NCI-H146 treated with DMSO at 0.1 percent for 48 hours (cell line): ENCODE results near the gene PGPEP1.

ENCODE experiments used
- DNase-seq: peaks from one replicate; lab custom pipeline; 2025; ENCODE audit not compliant: unreplicated experiment; lab: John Stamatoyannopoulos, UW

Gene PGPEP1, protein sequence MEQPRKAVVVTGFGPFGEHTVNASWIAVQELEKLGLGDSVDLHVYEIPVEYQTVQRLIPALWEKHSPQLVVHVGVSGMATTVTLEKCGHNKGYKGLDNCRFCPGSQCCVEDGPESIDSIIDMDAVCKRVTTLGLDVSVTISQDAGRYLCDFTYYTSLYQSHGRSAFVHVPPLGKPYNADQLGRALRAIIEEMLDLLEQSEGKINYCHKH

DNA sequence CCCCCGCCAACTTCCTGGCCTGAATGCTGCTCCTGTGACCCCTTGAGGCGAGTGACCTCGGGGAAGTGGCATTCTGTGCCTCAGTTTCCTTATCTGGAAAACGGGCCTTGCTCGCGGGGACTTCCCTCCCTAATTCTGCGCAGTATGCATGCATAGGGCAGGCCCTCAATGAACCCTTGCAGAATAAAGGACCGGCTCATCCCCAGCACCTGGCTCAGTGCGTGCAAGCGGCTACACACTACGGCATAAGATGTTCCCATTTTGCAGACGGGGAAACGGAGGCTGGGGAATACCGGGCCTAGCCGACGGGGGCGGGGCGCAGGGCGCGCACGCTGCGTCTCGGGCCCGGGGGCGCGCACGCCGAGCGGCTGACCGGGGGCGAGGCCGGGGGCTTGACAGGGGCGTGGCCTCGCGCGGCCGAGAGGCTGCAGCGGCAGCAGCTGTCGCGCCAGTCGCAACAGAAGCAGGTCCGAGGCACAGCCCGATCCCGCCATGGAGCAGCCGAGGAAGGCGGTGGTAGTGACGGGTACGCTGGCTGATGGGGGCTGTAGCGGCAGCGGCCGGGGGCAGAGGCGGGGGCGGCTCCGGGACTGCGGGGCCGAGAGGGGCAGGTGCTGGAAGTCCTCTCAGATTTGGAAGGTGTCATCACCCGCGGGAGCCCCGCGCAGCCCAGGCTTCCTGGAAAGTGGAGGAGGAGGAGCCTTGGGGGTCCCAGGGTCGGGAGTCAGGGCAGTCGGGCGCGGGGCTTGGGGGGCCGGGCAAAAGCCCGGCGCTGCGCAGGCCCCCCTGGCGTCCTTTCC is at the start of gene PGPEP1:
Gene PGPEP1 (plus strand): TSS at position 409 of the 800 bp plus-strand sequence. CDS start 84 bp downstream, at position 493.
- DNase-seq = no peak

DNA sequence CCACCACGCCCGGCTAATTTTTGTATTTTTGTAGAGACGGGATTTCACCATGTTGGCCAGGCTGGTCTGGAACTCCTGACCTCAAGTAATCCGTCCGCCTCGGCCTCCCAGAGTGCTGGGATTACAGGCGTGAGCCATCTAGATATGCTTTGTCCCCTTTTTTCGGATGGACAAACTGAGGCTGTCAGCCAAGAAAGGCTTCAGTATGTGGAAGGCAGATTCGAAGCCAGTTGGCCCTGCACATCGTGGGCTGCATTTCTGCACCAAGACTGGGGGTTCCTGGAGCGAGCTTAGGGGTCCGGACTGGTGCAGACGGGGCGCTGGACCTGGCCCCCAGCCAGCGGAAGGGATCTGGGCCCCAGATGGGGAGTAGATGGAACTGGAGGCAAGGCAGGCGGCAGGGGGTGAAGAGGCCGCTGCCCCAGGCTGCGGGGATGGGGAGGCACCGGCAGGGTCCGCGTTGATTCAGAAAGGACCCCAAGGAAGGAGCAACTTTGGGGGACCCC is 49.3 kb upstream of the PGPEP1 start:
- DNase-seq = no peak

DNA sequence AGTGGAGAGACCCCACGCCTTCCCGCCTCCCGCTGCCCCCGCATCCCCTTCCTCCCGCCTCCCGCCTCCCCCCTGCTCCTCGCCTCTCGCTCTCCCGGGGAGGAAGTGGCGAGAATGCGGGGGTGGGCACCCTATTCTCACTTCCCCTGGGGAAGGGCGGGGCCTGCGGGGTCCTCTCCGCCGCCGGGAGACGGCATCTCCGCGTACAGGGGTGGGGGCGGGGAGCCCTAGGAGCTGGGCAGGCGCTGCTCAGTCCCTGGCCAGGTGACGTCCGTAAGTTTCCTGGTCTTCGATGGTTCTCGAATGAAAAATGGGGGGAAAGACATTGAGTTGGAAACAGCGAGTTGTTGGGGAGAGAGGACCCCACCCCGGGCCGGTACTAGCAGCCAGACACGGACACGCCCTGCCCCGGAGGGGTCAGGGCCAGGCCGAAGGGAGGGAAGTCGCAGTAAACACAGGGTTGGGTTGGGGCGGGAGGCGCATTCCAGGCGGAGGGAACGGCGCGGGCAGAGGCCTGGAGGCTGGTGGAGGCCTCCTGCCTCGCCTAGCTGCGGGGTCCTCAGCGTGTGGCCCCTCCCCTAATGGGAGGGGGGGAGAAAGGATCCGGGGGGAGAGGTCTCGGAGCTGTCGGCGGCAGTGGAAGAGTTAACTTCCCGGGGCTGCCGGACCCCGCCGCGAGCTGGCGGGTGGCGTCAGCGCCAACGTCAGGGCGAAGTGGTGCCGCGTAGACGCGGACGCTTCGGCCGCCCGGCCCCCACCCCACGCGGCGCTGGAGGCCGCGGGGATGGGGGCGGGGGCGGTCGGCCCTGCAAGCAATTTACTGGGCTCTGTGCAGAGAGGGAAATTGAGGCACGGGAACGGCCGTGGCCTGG is 48.6 kb upstream of the PGPEP1 start:
- peak; percentile 42 for DNase-seq

DNA sequence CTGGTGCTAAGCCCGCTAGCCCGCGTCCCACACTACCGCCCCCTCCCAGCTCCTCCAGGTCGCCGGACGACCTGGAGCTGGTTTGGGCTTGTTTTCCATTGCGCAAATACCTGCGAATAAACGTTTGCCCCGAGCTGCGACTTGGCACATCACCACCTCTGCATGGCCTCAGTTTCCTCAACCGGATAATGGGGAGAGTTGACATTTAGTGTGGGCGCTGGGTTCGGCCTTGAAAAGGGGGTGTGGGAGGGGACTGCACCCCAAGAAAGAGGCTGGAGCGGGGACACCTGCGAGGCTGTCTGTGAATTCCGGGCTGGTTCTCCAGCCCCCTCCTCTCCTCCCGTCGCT is 48.0 kb upstream of the PGPEP1 start:
- DNase-seq = no peak

DNA sequence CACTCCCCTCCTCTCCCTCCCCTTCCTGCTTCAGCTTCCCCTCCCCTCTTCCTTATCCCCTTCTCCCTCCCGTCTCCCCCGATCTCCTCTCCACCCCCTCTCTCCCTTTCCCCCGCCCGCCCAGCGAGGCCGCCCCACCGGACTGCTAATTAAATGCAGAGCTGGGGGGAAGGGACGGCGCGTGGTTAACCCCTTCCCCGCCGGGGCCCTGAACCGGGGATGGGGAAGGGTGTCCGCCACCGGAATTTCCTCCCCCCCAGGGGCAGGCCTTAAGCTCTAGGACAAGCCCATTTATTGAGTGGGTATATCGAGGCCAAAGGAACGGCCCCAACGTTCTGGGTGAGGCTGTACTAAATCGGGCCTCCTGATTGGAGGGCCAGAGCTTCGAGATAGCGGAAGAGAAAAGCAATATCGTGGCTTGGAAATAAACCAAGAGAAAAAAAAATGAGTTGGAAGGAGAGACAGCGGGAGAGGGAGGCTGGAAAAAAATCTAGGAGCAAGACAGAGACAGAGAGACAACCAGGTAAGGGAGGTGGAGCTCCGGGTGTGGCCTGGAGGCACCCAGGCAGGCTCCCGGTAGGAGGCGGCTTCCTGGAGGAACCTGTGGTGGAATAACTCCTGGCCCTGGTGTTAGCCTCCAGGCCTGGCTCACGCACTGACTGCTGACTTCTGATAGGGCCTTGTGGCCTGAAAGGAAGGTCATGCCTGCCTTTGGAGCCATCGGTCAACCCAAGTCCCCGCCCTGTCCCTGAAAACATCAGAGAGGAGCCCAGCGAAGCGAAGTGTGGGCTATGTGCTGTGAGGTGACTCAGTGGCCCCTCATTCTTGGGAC is 47.4 kb upstream of the PGPEP1 start:
- DNase-seq = peak; percentile 16

DNA sequence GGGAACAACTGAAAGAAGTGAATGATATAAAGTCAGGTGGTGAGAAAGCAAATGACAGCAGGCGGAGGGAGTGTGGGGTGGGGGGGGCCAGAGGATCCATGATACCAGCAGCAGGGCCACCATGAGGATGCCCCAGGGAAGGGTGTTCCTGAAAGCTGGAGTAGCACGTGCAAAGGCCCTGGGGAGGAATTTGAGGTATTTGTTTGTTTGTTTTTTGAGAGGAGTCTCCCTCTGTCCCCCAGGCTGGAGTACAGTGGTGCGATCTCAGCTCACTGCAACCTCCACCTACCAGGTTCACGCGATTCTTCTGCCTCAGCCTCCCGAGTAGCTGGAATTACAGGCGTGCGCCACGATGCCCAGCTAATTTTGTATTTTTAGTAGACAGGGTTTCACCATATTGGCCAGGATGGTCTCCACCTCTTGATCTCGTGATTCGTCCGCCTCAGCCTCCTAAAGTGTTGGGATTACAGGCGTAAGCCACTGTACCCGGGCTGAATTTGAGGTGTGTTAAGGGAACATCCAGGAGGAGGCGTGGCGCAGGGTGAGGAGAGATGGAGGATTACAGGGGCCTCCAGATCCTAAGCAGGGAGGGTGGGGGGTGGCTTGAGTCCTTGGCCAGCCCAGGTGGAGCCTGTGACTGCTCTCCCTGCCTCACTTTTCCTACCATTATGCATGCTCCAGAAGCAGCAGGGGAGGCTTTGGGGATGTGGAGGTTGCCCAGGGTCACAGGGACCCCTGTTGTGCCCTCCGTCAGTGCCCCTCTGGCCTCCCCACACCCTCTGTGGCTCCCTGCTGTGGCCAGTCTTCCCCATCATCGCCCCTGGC is 46.5 kb upstream of the PGPEP1 start:
- no peak for DNase-seq

DNA sequence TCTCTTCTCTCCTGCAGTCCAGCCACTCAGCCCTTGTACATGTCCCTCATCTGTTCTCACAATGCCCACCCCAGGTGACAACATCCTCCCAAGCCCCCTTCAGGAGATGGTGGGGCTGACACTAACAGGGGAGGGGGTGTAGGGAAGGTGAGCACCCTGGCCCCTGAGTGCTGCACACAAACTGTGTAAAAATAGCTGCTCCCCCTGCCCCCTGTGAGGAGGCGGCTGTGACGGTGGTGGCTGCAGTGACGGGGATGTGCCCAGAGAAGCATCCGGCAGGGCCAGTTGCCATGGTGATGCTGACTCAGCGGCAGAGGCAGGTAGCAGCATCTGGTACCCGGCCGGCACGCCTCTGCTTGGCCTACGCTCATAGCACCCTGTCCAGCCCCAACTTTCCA is 45.9 kb upstream of the PGPEP1 start:
- peak; percentile 23 for DNase-seq

DNA sequence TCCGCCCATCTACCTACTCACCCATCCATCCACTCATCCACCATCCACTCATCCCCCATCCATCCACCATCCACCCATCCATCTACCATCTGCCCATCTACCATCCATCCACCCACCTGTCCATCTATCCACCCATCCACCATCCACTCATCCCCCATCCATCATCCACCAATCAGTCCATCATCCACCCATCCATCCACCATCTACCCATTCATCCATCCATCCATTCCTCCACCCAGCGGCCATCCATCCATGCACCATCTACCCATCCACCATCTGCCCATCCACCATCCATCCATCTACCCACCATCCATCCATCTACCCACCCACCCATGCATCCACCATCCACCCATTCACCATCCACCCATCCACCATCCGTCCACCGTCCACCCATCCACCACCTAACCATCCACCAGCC is 45.4 kb upstream of the PGPEP1 start:
- no peak for DNase-seq

DNA sequence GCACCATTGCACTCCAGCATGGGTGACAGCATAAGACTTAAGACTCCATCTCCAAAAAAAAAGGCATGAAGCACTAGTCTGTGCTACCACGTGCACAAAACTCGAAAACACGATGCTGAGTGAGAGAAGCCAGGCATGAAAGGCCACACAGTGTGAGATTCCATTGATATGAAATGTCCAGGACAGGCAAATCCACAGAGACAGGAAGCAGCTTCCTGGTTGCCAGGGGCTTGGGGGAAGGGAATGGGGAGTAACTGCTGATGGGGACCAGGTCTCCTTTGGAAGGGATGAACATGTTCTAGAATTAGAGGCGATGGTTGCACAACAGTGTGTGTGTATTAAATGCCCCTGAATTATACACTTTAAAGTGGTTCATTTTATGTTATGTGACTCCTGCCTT is 43.1 kb upstream of the PGPEP1 start:
- DNase-seq = no peak

DNA sequence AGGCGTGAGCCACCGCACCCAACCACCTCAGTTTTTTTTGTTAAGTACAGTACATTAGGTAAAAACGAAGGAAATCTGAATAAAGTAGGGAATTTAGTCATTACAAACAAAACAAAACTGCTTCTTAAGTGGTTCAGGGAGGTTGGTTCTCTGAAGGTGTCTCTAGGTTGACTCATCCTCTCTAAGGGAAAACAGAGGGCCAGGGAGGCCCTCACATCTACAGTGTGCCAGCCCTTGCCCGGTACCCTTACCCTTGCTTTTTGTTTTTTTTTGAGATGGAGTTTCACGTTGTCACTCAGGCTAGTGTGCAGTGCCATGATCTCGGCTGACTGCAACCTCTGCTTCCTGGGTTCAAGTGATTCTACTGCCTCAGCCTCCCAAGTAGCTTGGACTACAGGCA is 41.8 kb upstream of the PGPEP1 start:
- DNase-seq = no peak

DNA sequence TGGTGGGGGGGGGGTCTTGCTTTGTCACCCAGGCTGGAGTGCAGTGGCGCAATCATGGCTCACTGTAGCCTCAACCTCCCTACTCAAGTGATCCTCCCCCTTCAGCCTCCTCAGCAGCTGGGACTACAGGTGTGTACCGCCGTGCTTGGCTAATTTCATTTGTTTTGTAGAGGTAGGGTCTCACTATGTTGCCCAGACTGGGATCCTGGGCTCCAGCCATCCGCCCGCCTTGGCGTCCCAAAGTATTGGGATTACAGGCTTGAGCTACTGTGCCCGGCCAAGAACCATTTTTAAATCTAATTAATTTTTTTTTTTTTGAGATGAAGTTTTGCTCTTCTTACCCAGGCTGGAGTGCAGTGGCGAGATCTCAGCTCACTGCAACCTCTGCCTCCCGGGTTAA is 40.7 kb upstream of the PGPEP1 start:
- DNase-seq = no peak

DNA sequence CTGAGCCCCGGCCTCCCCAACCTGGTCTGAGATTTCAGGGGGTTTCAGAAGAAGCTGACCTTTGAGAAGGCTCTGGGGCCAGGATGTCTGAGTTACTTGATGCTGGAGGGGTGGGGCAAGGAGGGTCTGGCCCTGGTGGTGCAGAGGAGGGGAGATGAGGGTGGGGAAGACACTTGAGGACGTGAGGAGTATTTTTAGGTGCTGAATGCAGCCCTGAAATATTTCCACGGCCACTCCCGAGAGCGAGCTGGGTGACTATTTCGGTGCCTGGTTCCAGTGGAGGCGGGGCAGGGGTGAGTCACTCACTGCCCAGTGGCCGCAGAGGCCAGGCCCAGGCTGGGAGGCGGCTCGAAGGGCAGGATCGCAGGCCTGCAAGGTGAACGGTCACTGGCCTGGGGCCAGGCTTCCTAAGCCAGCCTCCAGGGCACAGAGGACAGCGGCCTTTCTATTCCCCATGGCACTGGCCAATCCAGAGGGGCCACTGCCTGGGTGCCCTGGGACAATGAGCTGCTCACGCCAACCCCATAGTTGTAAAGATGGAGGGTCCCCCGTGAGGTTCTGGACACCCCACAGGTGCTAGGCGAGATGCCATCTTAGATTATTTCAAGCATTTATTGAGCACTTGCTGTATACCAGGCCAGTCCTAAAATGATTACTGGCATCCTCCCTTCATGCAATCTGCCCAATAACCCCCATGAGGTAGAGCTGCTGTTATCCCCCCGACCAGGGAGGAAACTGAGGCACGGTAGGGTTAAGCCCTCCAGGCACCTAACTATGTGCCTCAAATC is 39.3 kb upstream of the PGPEP1 start:
- DNase-seq = no peak

DNA sequence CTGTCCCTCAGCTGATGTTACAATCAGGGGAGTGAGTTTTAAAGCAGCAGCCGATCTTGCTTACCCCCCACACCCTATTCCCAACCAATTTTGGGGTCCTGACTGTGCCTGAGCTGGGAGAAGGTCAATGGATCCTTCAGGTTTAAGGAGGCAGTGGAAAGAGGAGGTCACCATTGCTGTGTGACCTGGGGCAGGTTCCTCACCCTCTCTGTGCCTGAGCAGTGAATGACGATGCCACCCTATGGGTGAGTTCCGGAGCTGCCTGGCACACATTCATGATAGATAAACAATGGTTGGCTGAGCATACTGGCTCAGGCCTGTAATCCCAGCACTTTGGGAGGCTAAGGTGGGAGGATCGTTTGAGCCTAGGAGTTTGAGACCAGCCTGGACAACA is 38.7 kb upstream of the PGPEP1 start:
- DNase-seq = no peak

DNA sequence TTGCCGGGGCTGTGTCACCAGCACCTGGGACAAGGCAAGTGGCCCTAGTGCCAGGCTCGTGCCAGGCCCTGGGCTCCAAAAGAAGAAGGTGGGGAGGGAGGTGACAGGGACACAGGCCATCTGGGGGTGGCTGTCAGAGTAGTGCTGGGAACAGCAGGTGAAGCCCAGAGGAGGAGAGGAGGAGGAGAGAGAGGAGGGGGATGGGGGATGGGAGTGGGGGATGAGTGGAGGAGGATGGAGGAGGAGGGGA is 36.3 kb upstream of the PGPEP1 start:
- no peak for DNase-seq

DNA sequence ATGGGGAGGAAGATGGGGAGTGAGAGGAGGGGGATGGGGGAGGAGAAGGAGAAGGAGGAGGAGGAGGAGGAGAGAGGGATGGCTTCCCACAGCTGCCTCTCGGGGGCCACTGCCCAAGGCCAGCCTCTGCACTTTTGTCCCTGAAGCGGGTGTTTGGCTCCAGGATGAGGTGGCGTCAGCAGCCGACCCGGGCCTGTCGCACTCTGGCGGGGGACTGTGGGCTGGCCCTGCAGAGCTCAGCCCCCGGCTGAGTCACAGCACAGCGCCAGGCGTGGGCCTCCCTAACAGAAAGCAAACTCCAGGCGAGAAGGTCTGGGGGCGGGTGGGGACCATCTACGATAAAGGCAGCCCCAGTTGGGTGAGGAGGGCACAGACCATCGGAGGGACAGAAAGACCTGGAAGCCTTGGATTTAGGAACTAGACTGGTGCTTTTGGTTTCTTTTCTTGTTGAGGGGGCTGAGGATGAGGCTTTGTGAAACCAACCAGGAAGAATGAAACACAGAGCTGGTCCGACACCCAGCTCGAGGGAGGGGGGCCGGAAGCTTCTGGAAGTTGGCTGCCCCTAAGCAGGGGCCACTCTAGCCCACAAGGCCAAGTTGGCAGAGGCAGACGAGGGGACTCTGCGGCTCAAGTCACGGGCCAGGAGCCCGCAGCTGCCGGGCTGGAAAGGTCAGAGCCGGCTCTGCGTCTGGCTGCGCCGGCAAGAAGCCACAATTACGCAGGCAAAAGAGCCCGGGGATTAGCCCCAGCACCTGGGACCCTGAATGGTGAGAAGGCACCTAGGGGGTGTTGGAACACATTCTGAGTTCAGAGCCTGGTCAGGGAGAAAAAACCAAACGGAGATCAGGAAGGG is 35.7 kb upstream of the PGPEP1 start:
- no peak for DNase-seq

DNA sequence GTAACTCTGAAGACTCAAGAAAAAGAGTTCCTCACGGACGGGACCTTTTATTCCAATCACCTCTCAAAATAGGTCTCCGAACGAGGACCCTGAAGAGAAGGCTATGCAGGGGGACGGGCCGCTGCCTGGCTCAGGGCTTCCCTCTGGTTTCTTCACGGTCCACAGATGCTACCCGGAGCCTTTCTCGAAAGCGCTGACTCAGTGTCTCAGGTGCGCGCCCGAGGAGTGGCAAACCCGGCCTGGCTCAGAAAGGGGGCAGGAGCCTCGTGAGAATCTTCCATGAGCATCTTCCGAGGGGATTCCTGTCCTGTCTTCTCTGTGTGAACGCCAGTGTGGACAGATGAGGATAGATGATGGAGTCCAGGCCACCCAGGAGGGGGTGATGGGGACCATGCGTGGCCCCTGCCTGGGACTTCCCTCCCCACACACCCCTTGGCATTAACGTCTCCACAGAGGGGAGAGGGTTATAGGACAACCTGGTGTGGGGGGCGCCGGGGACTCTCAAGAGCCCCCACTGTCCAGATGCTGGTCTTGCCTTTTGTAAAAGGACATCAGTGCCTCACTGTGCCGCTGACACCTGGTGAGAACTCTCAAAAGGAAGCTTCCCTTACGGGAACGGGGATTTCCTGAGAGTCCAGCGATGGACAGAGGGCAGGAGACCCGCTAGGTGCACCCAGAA is 34.0 kb upstream of the PGPEP1 start:
- DNase-seq = no peak

DNA sequence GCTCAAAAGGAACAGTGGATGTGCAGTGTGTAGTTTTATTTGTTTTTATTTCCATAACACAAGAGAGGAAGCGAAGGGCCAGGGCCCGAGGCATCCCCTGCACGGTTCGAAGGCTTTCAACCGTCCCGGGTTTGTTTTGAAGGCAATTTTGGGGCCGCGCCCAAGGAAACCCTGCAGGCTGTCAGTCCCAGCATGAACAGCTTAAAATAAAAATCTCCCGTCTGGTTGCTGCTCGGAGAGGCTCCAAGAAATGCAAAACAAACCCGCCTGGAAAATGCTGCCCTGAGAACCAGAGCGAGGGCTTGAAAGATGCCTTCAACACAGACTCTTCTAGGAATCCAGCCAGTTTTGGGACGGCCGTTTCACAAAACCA is 33.5 kb upstream of the PGPEP1 start:
- DNase-seq = no peak

DNA sequence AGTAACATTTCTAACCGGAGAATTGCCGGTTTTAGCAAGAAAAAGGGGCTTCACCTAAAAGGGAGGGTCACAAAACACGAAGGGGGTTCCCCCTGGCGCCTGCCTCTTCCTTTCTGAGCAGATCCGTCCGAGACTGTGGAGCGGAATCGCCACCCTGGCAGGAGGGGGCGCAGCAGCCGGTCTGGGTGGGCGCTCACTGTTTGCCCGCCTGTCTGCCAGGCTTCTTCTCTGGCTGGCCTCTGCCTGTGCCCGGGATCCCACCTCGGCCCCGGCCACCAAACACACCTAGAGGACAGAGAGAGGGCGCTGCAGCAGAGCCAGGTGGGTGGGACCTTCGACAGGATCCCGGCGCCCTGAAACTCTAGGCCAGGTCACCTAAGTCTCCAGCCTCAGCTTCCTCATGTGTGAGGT is 33.1 kb upstream of the PGPEP1 start:
- DNase-seq = no peak
